SK-N-SH (cell line): Measurements from ENCODE around the gene SPON1. TPM values are rescaled to one million over a fixed set of nuclear protein-coding genes. Genes with fewer than 3 reads are reported as not detected.

Experiments used
- CTCF ChIA-PET: fragments of 300-600, 350-600 bp; formaldehyde crosslinking; extraction: SDS; loops from one replicate; lab custom pipeline; 2021; lab: Yijun Ruan, JAX
- POLR2A ChIA-PET: fragments of 350-600 bp; sonication (Branson Sonifier 250); formaldehyde crosslinking; extraction: SDS; loops from one replicate; lab custom pipeline; 2020; ENCODE audit warnings: antibody characterized with exemption, inconsistent platforms; lab: Yijun Ruan, JAX
- DNase-seq: peaks from one replicate; pipeline ENCODE4 v3.0.0; 2012
- H2AFZ ChIP-seq: fragments of 200-600 bp; sonication (generic); 2 replicates; pipeline ENCODE4 v1.8.1; 2016; ENCODE audit warnings: antibody characterized with exemption, mild to moderate bottlenecking, low read depth
- H3F3A ChIP-seq: fragments of 200-600 bp; sonication (generic); replicated peaks from 2 replicates; pipeline ENCODE3; 2016; ENCODE audit warnings: antibody characterized with exemption, mild to moderate bottlenecking; ENCODE audit not compliant: insufficient read depth
- H3K27ac ChIP-seq, 2 experiments: fragments of 200-500 bp in 1 of 2; fragments of 200-600 bp in 1 of 2; sonication (Bioruptor generic) in 1 of 2; sonication (generic), shearing (Covaris generic) in 1 of 2; 2 replicates each; pipeline versions ENCODE4 v1.5.1 to v1.6.1; 2014 to 2016; ENCODE audit warnings: low read depth in 2 of 2, inconsistent platforms in 1 of 2, low read length in 1 of 2, mild to moderate bottlenecking in 1 of 2, mixed read lengths in 1 of 2
- H3K27me3 ChIP-seq: fragments of 200-600 bp; sonication (generic), shearing (Covaris generic); 2 replicates; pipeline ENCODE4 v1.6.1; 2016; ENCODE audit warnings: mixed run types; ENCODE audit not compliant: insufficient read depth
- H3K36me3 ChIP-seq, 2 experiments: fragments of 200-500 bp in 1 of 2; fragments of 200-600 bp in 1 of 2; sonication (Bioruptor generic) in 1 of 2; sonication (generic) in 1 of 2; replicated peaks in 1 of 2; 2 replicates each; pipeline versions ENCODE3 to v1.5.1; 2014 to 2016; ENCODE audit warnings: low read length in 1 of 2, mild to moderate bottlenecking in 1 of 2; ENCODE audit not compliant: insufficient read depth in 2 of 2, control insufficient read depth in 1 of 2
- H3K4me1 ChIP-seq, 2 experiments: fragments of 200-500 bp in 1 of 2; fragments of 200-600 bp in 1 of 2; sonication (Bioruptor generic) in 1 of 2; sonication (generic), shearing (Covaris generic) in 1 of 2; 2 replicates each; pipeline versions ENCODE4 v1.5.1 to v1.6.1; 2014 to 2016; ENCODE audit warnings: low read depth in 1 of 2, low read length in 1 of 2, mixed run types in 1 of 2; ENCODE audit not compliant: insufficient read depth in 2 of 2, control insufficient read depth in 1 of 2
- H3K4me2 ChIP-seq: fragments of 200-600 bp; sonication (generic), shearing (Covaris generic); 2 replicates; pipeline ENCODE4 v1.6.1; 2017; ENCODE audit warnings: mixed run types
- H3K4me3 ChIP-seq, 2 experiments: fragments of 200-500 bp in 1 of 2; fragments of 200-600 bp in 1 of 2; sonication (Bioruptor generic) in 1 of 2; sonication (generic), shearing (Covaris generic) in 1 of 2; 2 replicates each; pipeline versions ENCODE4 v1.5.1 to v1.8.1; 2014 to 2016; ENCODE audit warnings: low read depth in 2 of 2, inconsistent platforms in 1 of 2, low read length in 1 of 2, mild to moderate bottlenecking in 1 of 2, mixed read lengths in 1 of 2, moderate library complexity in 1 of 2
- H3K79me2 ChIP-seq: fragments of 200-600 bp; sonication (generic); 2 replicates; pipeline ENCODE4 v1.8.1; 2017; ENCODE audit warnings: mild to moderate bottlenecking; ENCODE audit not compliant: insufficient read depth
- H3K9ac ChIP-seq: fragments of 200-600 bp; sonication (generic); 2 replicates; pipeline ENCODE4 v1.6.1; 2017; ENCODE audit warnings: mixed run types
- H3K9me2 ChIP-seq: fragments of 200-600 bp; sonication (generic); 2 replicates; pipeline ENCODE4 v1.6.1; 2017; ENCODE audit warnings: mixed run types
- H3K9me3 ChIP-seq: fragments of 200-600 bp; sonication (generic); 2 replicates; pipeline ENCODE4 v1.6.1; 2017; ENCODE audit warnings: mixed run types, mild to moderate bottlenecking, moderate library complexity
- H4K20me1 ChIP-seq: fragments of 200-600 bp; sonication (generic); 2 replicates; pipeline ENCODE4 v1.6.1; 2017; ENCODE audit warnings: mild to moderate bottlenecking, mixed run types; ENCODE audit not compliant: insufficient read depth
- CHD2 ChIP-seq: fragments of 150-350 bp; IDR thresholded peaks from 2 replicates; pipeline ENCODE4 v1.6.1; 2018; ENCODE audit warnings: low read length; ENCODE audit not compliant: partially characterized antibody
- EP300 ChIP-seq, 2 experiments: IDR thresholded peaks; 2 replicates each; pipeline versions ENCODE4 v1.4.0 to v1.6.1; 2012; ENCODE audit warnings: borderline replicate concordance in 1 of 2, low read depth in 1 of 2, low read length in 1 of 2
- GABPA ChIP-seq: IDR thresholded peaks from 2 replicates; pipeline ENCODE4 v1.4.0; 2012; ENCODE audit warnings: low read depth, mild to moderate bottlenecking
- GATA2 ChIP-seq: sonication (generic); formaldehyde crosslinking; IDR thresholded peaks from 2 replicates; pipeline ENCODE4 v1.5.0; 2020; ENCODE audit warnings: mild to moderate bottlenecking, missing genetic modification reagents
- IRF3 ChIP-seq: fragments of 150-350 bp; IDR thresholded peaks from 2 replicates; pipeline ENCODE4 v1.6.1; 2016; ENCODE audit warnings: mild to moderate bottlenecking, low read depth, low read length
- MAX ChIP-seq: IDR thresholded peaks from 2 replicates; pipeline ENCODE4 v1.4.0; 2012; ENCODE audit warnings: low read depth
- MXI1 ChIP-seq: IDR thresholded peaks from 2 replicates; pipeline ENCODE4 v1.6.1; 2012; ENCODE audit warnings: mild to moderate bottlenecking, low read depth, low read length, improper control_type of control experiment
- NFIC ChIP-seq: IDR thresholded peaks from 2 replicates; pipeline ENCODE4 v1.4.0; 2012; ENCODE audit warnings: borderline replicate concordance
- PBX3 ChIP-seq: IDR thresholded peaks from 2 replicates; pipeline ENCODE4; 2012
- POLR2AphosphoS5 ChIP-seq: IDR thresholded peaks from 2 replicates; pipeline ENCODE4 v1.6.1; 2012; ENCODE audit warnings: low read depth, low read length
- RAD21 ChIP-seq: IDR thresholded peaks from 2 replicates; pipeline ENCODE4 v1.6.1; 2012; ENCODE audit warnings: mild to moderate bottlenecking, low read length
- RFX5 ChIP-seq: IDR thresholded peaks from 2 replicates; pipeline ENCODE4 v1.6.1; 2012; ENCODE audit warnings: mild to moderate bottlenecking, improper control_type of control experiment, low read length
- SIN3A ChIP-seq: IDR thresholded peaks from 2 replicates; pipeline ENCODE4 v1.6.1; 2012; ENCODE audit warnings: low read depth, mild to moderate bottlenecking, low read length, moderate library complexity, borderline replicate concordance
- TAF1 ChIP-seq: IDR thresholded peaks from 2 replicates; pipeline ENCODE4 v1.6.1; 2012; ENCODE audit warnings: low read depth, mild to moderate bottlenecking, low read length, moderate library complexity, borderline replicate concordance
- TCF12 ChIP-seq: IDR thresholded peaks from 2 replicates; pipeline ENCODE4 v1.4.0; 2012
- TEAD4 ChIP-seq: IDR thresholded peaks from 2 replicates; pipeline ENCODE4 v1.4.0; 2012; ENCODE audit warnings: mild to moderate bottlenecking, borderline replicate concordance; ENCODE audit not compliant: insufficient read depth
- whole genome bisulfite sequencing: methylation state at CpG from one replicate; pipeline ENCODE4 v1.1.6; 2017; ENCODE audit warnings: low lambda C conversion rate; 5-methylcytosine and 5-hydroxymethylcytosine counted together
- polyA plus RNA-seq, 3 experiments: library from polyadenylated mRNA; depleted of rRNA; stranded (reverse); fragments of >200 nt; gene quantifications; 2 replicates each; pipeline ENCODE4 v1.2.3, GENCODE V29; 2012
- TF ChIP-seq, protein P1 (sequence below): IDR thresholded peaks from 2 replicates; pipeline ENCODE4 v1.6.1; 2012; ENCODE audit warnings: mild to moderate bottlenecking, low read depth, low read length, moderate library complexity
- TF ChIP-seq, protein P2 (sequence below): IDR thresholded peaks from 2 replicates; pipeline ENCODE4 v1.4.0; 2012; ENCODE audit warnings: low read depth, borderline replicate concordance

SPON1 gene
- polyA plus RNA-seq, 1 of the 3 experiments (the other 2 are of a cell fraction) = not detected

- Histone ChIP-seq H3K9ac (no peak overlapping the region), H3K36me3 (no peaks in the 10 kb centered on the region), H4K20me1 (no peaks in the 10 kb centered on the region), H3K79me2 (no peaks in the 10 kb centered on the region), H3K27ac (no peak overlapping the region), H3K9me3 (no peaks in the 10 kb centered on the region), H3K27me3 (no peaks in the 10 kb centered on the region), H3K4me1 (no peaks in the 10 kb centered on the region; a peak in 1 of 4 replicates), H2AFZ (no peak overlapping the region), H3K4me3 (no peak overlapping the region), H3K9me2 (no peaks in the 10 kb centered on the region), H3K4me2 (no peak overlapping the region), H3F3A (no peaks in the 10 kb centered on the region)
- TF ChIP-seq SIN3A = no peak
- TF ChIP-seq RAD21 = no peak
- no peak for TF ChIP-seq POLR2AphosphoS5
- TF ChIP-seq TEAD4 = no peak
- TF ChIP-seq TAF1 = no peak
- no peak for TF ChIP-seq MXI1
- TF ChIP-seq PBX3 = no peak
- TF ChIP-seq GABPA = no peak
- TF ChIP-seq CHD2 = no peak
- no peak for TF ChIP-seq GATA2
- ChIA-PET CTCF (interaction anchor here (0.6 to 1.3 kb wide), 2 partner anchors 151 to 745 kb away, joined by 3 to 5 read pairs; no protein-coding TSS in a partner anchor), POLR2A (no interaction called here)
- no peak for DNase-seq
- 19% methylated on average over 8 of the region's 8 CpGs for WGBS
Observed at GRCh38 chr11:13923716-13924650, 38.5 kb upstream of the SPON1 start.

DNA sequence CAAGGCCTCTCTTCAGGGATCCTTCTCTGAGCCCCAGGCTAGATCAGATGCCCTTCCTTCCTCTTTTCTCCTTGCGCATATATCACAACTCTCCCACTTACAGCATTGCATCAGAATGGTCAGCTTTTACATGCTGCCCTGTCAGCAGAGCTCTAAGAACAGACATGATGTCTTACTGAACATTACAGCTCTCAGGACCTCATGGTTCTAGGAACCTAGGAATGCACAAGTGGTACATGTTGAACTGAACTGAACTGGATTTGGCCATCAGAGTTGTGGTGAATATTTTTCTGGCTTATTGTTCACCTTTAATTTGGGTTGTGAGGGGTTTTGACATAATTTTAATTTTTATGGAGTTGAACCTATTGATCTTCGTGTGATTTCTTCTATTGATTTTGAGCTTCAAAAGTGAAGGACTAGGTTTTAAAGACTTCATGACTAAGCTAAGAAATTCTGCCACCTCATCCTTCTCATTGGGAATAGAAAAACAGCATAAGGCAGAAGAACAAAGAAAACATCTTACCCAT is 37.7 kb upstream of the SPON1 start:
- Histone ChIP-seq H3K4me3 (no peak overlapping the region), H3K27ac (no peak overlapping the region), H4K20me1 (no peaks in the 10 kb centered on the region), H3K27me3 (no peaks in the 10 kb centered on the region), H2AFZ (no peak overlapping the region), H3K4me1 (no peaks in the 10 kb centered on the region; a peak in 1 of 4 replicates), H3K9ac (no peak overlapping the region), H3K36me3 (no peaks in the 10 kb centered on the region), H3F3A (no peaks in the 10 kb centered on the region), H3K4me2 (no peak overlapping the region), H3K9me2 (no peaks in the 10 kb centered on the region), H3K9me3 (no peaks in the 10 kb centered on the region), H3K79me2 (no peaks in the 10 kb centered on the region)
- CTCF ChIA-PET = interaction anchor here (1.3 kb wide), 1 partner anchor 152 kb away, joined by 3 read pairs; no protein-coding TSS in a partner anchor
- POLR2A ChIA-PET = no interaction called here
- WGBS = 55% methylated on average over 2 of the region's 2 CpGs
- DNase-seq = no peak
- no peak for TF ChIP-seq TCF12
- TF ChIP-seq RFX5 = no peak
- TF ChIP-seq EP300 (IDR thresholded peaks at IDR 0.05; ENCODE audit: borderline replicate concordance in 1 of 2, low read depth in 1 of 2, low read length in 1 of 2) = no peak
- TF ChIP-seq NFIC = no peak
- no peak for TF ChIP-seq SIN3A
- no peak for TF ChIP-seq MXI1
- TF ChIP-seq, protein P1, sequence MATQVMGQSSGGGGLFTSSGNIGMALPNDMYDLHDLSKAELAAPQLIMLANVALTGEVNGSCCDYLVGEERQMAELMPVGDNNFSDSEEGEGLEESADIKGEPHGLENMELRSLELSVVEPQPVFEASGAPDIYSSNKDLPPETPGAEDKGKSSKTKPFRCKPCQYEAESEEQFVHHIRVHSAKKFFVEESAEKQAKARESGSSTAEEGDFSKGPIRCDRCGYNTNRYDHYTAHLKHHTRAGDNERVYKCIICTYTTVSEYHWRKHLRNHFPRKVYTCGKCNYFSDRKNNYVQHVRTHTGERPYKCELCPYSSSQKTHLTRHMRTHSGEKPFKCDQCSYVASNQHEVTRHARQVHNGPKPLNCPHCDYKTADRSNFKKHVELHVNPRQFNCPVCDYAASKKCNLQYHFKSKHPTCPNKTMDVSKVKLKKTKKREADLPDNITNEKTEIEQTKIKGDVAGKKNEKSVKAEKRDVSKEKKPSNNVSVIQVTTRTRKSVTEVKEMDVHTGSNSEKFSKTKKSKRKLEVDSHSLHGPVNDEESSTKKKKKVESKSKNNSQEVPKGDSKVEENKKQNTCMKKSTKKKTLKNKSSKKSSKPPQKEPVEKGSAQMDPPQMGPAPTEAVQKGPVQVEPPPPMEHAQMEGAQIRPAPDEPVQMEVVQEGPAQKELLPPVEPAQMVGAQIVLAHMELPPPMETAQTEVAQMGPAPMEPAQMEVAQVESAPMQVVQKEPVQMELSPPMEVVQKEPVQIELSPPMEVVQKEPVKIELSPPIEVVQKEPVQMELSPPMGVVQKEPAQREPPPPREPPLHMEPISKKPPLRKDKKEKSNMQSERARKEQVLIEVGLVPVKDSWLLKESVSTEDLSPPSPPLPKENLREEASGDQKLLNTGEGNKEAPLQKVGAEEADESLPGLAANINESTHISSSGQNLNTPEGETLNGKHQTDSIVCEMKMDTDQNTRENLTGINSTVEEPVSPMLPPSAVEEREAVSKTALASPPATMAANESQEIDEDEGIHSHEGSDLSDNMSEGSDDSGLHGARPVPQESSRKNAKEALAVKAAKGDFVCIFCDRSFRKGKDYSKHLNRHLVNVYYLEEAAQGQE = no peak
- TF ChIP-seq, protein P2, sequence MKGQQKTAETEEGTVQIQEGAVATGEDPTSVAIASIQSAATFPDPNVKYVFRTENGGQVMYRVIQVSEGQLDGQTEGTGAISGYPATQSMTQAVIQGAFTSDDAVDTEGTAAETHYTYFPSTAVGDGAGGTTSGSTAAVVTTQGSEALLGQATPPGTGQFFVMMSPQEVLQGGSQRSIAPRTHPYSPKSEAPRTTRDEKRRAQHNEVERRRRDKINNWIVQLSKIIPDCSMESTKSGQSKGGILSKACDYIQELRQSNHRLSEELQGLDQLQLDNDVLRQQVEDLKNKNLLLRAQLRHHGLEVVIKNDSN = no peak
- no peak for TF ChIP-seq MAX
- TF ChIP-seq IRF3 = no peak
